ENCODE data around the gene ZBTB9.

The ZBTB9 gene

GRCh38 chr6:33430991-33431879 is 23.1 kb upstream of the ZBTB9 start:
- peak; percentile 80 to 98 (median 88) for DNase-seq
- intact Hi-C loops (cut with DNase I): no loop called here

GRCh38 chr6:33431880-33432541 is 22.4 kb upstream of the ZBTB9 start:
- intact Hi-C loops (cut with DNase I): no loop called here
- DNase-seq: peak in 1 of 10 donors; percentile 65

DNA sequence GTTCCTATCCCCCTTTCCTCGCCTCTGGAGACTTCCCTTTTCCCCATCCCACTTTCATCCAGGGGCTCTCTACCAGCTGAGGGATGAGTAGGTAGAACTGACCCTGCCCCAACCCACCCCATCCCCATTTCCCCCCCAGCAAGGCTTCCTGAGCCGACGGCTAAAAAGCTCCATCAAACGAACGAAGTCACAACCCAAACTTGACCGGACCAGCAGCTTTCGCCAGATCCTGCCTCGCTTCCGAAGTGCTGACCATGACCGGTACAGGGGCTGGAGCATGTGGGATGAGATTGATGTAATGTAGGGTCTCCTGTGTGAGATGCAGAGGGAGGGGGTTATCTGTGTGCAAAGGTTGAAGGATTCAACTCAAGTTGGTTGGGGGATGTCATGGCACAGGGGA is 21.8 kb upstream of the ZBTB9 start:
- DNase-seq: no peak
- intact Hi-C loops (cut with DNase I): no loop called here

- intact Hi-C loops (cut with DNase I): no loop called here
- no peak for DNase-seq
Observed at GRCh38 chr6:33433001-33433543, 21.3 kb upstream of the ZBTB9 start.

GRCh38 chr6:33433544-33434191 is 20.7 kb upstream of the ZBTB9 start:
- DNase-seq: no peak
- intact Hi-C loops (cut with DNase I): no loop called here

- DNase-seq: peak in 1 of 10 donors; percentile 7
- intact Hi-C loops (cut with DNase I): no loop called here
Observed at GRCh38 chr6:33434961-33435360, 19.4 kb upstream of the ZBTB9 start.

DNA sequence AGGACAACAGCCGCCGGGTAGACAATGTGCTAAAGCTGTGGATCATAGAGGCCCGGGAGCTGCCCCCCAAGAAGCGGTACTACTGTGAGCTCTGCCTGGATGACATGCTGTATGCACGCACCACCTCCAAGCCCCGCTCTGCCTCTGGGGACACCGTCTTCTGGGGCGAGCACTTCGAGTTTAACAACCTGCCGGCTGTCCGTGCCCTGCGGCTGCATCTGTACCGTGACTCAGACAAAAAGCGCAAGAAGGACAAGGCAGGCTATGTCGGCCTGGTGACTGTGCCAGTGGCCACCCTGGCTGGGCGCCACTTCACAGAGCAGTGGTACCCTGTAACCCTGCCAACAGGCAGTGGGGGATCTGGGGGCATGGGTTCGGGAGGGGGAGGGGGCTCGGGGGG is 16.7 kb upstream of the ZBTB9 start:
- intact Hi-C loops (cut with DNase I): no loop called here
- DNase-seq: peak in 1 of 10 donors; percentile 67

DNA sequence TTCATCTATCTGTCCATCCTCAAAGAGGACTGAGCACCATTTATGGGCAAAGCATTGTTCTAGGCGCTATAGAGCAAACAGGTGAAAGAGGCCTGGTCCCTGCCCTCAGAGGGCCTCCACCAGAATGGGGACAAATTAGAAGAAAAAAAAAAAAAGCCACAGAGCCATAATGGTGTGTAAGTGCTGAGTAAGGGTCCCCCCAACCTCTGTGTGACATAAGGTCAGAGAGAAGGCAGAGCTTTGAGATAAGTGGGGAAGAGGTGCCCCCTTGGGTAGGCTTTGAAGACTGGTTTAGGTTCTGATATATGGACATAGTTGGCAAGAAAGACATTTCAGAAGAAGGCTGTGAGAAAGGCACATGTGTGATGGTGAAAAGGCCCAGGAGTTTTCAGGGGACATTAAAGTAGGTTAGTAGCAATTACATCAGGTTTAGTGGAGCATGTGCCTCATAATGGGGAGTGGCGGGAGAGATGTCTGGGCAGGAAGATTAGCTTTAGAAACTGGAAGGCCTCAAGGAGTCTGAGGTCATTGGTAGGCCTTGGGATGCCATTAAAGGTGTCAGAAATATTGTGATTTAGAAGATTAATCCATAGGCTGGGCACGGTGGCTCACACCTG is 15.3 kb upstream of the ZBTB9 start:
- intact Hi-C loops (cut with DNase I): no loop called here
- DNase-seq: no peak

GRCh38 chr6:33439956-33440648 is 14.3 kb upstream of the ZBTB9 start:
- DNase-seq: no peak
- intact Hi-C loops (cut with DNase I): no loop called here

GRCh38 chr6:33440649-33441309 is 13.6 kb upstream of the ZBTB9 start:
- peak in 1 of 10 donors; percentile 35 for DNase-seq
- intact Hi-C loops (cut with DNase I): no loop called here

- peak in 1 of 10 donors; percentile 67 for DNase-seq
- intact Hi-C loops (cut with DNase I): no loop called here
Observed at GRCh38 chr6:33441457-33441856, 12.9 kb upstream of the ZBTB9 start.

DNA sequence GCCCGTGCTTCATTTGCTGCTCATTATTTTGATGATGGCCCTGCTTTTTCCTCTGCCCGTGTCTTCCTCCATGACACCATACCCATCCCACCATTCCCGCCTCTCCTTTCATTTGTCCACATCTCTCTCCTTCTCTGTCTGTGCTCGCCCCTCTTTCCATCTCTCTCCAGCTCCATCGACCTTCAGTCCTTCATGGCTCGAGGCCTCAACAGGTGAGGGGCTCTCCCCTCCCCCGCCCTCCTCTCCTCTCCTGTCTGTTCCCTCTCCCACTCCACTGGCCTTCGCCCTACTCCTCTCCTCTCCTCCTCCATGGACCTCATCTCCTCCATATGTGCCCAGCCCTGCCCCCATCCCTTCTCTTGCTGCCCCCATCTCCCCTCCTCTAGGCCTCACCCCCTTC is 12.1 kb upstream of the ZBTB9 start:
- intact Hi-C loops (cut with DNase I): no loop called here
- DNase-seq: no peak

GRCh38 chr6:33443025-33443424 is 11.4 kb upstream of the ZBTB9 start:
- intact Hi-C loops (cut with DNase I): no loop called here
- DNase-seq: no peak

DNA sequence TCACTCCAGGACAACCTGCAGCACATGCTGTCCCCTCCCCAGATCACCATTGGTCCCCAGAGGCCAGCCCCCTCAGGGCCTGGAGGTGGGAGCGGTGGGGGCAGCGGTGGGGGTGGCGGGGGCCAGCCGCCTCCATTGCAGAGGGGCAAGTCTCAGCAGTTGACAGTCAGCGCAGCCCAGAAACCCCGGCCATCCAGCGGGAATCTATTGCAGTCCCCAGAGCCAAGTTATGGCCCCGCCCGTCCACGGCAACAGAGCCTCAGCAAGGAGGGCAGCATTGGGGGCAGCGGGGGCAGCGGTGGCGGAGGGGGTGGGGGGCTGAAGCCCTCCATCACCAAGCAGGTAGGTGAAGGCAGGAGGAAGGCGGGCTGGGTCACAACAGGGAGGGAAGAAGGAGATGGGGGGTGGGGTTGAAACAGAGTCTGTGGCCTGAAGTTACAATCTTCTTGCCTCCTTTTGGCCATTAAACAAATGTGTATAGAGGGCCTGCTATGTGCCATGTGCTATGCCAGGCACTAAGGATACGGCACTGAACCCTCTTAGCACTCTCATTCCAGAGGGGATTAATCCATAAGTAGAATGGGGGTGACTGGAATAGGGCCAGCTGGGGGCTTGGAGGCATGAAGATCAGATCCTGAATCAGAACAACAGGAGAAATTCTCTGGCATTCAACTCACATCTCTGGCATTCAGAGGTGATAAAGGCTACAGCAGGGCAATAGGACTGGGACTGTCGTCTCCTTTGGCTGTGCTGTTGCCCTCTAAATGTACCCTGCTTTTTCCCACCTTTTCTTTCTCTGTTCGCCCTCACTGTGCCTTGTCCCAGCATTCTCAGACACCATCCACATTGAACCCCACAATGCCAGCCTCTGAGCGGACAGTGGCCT is 10.5 kb upstream of the ZBTB9 start:
- intact Hi-C loops (cut with DNase I): no loop called here
- DNase-seq: no peak

- intact Hi-C loops (cut with DNase I): no loop called here
- no peak for DNase-seq
Observed at GRCh38 chr6:33445119-33445603, 9.2 kb upstream of the ZBTB9 start.

GRCh38 chr6:33446356-33446755 is 8.0 kb upstream of the ZBTB9 start:
- intact Hi-C loops (cut with DNase I): no loop called here
- DNase-seq: no peak

- intact Hi-C loops (cut with DNase I): loop anchor here (10.0 kb wide), 1 partner anchor 124 kb away; no protein-coding TSS in a partner anchor
- DNase-seq: no peak
Observed at GRCh38 chr6:33450434-33450833, 3.9 kb upstream of the ZBTB9 start.

- intact Hi-C loops (cut with DNase I): loop anchor here (10.0 kb wide), 1 partner anchor 123 kb away; no protein-coding TSS in a partner anchor
- no peak for DNase-seq
Observed at GRCh38 chr6:33451606-33452005, 2.8 kb upstream of the ZBTB9 start.

All from posterior cingulate gyrus (tissue), 11 donors.